OCI-LY7 (cell line): ENCODE results near the gene REM1.

Source experiments
- EZH2phosphoT487 ChIP-seq: fragments of 200-600 bp; sonication (generic); IDR thresholded peaks from 2 replicates; pipeline ENCODE4 v1.6.1; 2018; ENCODE audit warnings: low read depth, borderline replicate concordance, mild to moderate bottlenecking, mixed run types, antibody characterized with exemption, low read length, moderate library complexity, mixed read lengths
- TF ChIP-seq, protein P1 (sequence below): fragments of 200-600 bp; sonication (generic); conservative IDR thresholded peaks from 2 replicates; pipeline ENCODE4 v1.5.1; 2014; ENCODE audit warnings: mild to moderate bottlenecking, antibody characterized with exemption, low read length, moderate library complexity, mixed read lengths

DNA sequence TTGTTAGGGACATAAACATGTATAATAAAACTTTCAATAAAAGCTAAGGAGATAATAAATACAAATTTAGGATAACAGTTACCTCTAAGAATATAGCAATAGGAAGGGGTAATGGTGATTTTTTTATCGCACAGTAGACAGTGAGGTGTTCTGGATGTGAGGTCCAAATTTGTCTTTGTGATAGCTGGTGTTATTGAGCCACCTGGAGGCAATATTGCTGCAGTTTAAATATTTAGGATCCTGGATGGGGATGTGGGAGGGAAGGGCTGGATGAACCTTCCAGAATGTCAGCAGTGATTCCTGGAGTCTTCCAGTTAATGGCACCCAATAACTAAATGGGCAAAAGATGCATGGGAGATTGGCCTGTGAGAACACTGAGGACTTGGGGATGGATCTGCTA is 20.7 kb upstream of the REM1 start:
- TF ChIP-seq, protein P1, sequence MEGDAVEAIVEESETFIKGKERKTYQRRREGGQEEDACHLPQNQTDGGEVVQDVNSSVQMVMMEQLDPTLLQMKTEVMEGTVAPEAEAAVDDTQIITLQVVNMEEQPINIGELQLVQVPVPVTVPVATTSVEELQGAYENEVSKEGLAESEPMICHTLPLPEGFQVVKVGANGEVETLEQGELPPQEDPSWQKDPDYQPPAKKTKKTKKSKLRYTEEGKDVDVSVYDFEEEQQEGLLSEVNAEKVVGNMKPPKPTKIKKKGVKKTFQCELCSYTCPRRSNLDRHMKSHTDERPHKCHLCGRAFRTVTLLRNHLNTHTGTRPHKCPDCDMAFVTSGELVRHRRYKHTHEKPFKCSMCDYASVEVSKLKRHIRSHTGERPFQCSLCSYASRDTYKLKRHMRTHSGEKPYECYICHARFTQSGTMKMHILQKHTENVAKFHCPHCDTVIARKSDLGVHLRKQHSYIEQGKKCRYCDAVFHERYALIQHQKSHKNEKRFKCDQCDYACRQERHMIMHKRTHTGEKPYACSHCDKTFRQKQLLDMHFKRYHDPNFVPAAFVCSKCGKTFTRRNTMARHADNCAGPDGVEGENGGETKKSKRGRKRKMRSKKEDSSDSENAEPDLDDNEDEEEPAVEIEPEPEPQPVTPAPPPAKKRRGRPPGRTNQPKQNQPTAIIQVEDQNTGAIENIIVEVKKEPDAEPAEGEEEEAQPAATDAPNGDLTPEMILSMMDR: no peak
- no peak for TF ChIP-seq EZH2phosphoT487
